Myometrial cell (primary cell): Measurements from ENCODE around the gene OR10H4. TPM values are rescaled to one million over a fixed set of nuclear protein-coding genes. Genes with fewer than 3 reads are reported as not detected.

Experiments used
- total RNA-seq: library from RNA; depleted of rRNA; stranded (reverse); fragments of >200 nt; gene quantifications from 2 replicates; pipeline ENCODE4 v1.2.3, GENCODE V29; 2015

OR10H4 gene, protein sequence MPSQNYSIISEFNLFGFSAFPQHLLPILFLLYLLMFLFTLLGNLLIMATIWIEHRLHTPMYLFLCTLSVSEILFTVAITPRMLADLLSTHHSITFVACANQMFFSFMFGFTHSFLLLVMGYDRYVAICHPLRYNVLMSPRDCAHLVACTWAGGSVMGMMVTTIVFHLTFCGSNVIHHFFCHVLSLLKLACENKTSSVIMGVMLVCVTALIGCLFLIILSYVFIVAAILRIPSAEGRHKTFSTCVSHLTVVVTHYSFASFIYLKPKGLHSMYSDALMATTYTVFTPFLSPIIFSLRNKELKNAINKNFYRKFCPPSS
- not detected in 2 replicates for total RNA-seq

DNA sequence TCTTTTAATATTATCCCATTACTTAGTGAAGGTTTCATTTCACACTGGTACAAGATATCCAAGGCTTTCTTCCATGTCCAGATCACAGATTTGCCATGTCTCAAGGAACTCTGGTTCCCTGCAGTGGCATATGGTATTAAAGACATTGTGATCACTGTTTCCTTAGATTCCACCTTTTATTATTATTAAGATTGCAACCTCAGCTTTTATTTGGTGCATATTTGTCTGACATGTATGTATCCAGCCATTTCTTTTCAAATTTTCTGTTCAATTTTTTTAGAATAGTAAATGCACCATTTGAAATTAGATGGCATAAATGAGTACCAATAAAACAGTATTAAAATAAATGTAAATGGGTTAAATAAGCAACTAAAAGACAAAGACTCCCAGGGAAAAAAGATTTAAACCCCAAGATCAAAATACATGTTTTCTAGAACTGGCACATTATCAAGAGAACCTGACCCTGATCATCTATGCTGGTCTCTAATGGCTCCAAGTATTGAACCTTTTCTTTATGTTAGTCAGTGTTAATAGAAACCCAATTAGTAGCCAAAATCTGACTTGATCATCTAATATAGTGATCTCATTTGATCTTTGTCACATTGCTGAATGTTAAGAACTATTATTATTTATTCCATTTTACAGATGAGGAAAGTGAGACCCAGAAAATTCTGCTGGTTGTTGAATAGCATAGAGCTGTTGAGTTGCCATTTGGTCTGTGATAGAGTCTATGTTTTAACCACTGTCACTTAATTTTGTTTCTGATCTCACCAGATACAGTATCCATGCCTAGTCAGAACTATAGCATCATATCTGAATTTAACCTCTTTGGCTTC lies at the start of gene OR10H4:
Gene OR10H4, plus strand, starts transcription at position 786 of the 836 bp plus-strand sequence. Its CDS starts 0 bp downstream, at position 786.

DNA sequence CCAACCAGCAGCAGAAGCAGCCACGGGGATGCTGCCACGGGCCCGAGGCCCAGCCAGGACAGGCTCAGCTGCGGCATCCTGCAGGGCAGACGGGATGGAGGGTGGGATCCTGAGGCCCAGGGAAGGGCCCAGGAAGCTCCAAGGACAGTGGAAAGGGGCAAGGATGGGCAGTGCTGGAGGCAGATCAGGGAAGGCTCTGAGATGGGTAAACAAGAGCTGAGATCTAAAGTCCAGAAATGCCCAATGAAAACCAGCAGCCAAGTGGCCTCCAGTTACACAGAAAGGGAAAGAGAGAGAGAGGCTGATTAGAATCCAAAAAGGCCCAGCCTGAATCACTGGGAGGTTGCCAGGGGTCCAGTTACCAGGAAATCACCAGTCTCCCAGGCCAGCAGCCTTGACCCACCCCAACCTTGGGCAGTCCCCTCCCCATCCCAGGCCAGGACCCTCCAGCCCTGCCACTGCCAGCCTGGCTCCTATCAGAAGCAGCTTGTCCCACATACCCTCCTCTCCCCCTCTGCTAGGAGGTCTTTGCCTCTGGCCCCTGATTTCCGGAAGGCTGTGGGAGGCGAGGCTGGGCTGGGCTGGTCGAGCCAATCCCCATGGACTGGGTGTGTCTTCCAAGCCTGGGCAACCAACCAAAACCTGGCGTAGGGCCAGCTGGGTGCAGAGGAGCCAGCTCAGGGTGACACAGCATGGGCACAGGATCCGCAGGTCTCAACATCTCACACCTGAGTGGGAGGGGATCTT lies 14.3 kb upstream of the OR10H4 start, which contains the start of gene CYP4F11:
Gene CYP4F11, minus strand, starts transcription at position 198 of the 747 bp plus-strand sequence. Its CDS starts 121 bp downstream, at position 77.

Other genes with a start within 250 kb of the OR10H4 start
- not detected in 2 replicates for gene OR10H2, start 221.0 kb upstream of the OR10H4 start, total RNA-seq
- gene OR10H3, start 211.0 kb upstream of the OR10H4 start, total RNA-seq: not detected in 2 replicates
- gene OR10H5, start 161.3 kb upstream of the OR10H4 start, total RNA-seq: not detected in 2 replicates
- not detected in 2 replicates for gene OR10H1, start 133.3 kb upstream of the OR10H4 start, total RNA-seq
- gene CYP4F2, start 50.9 kb upstream of the OR10H4 start, total RNA-seq: not detected in 2 replicates
- gene CYP4F11, start 14.5 kb upstream of the OR10H4 start, total RNA-seq: not detected in 2 replicates
- 1,086 and 1,287 TPM in 2 replicates for gene TPM4, start 127.5 kb downstream of the OR10H4 start, total RNA-seq
- 55.6 and 62.0 TPM in 2 replicates for gene RAB8A, start 162.9 kb downstream of the OR10H4 start, total RNA-seq
- not detected in 2 replicates for gene HSH2D, start 194.7 kb downstream of the OR10H4 start, total RNA-seq
- not detected in 2 replicates for gene CIB3, start 224.5 kb downstream of the OR10H4 start, total RNA-seq
- 103 and 112 TPM in 2 replicates for gene FAM32A, start 236.4 kb downstream of the OR10H4 start, total RNA-seq
- 180 and 189 TPM in 2 replicates for gene AP1M1, start 248.9 kb downstream of the OR10H4 start, total RNA-seq